ENCODE measurements around the gene TUNAR.

DNA sequence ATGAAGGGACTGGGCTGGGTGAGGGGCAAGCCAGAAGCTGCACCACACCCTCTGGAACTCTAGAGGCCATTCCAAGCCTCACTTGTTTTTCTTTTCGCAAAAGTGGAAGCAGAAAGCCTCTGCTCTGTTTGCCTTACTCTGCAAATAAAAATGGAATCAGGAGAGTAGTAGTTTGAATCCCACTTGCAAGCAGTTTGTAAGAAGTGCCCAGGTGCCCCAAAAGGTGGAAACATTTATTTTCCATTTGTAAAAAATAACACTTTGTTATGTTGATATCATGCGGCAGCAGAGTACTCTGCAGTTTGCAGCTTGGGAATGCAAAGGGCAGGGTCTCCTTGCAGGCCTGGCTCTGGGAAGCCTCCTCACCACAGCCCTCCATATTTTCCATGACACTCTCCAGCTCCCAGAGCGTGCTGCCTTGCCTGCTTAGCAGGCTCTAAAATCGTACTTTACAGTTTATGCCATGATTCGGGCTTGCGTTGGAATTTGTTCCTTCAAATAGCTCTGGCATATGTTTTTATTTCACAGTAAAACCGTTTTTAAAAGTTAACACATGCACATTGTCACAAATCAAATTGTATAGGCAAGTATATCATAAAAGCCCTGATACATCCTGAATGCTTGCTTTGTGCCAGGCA, 20.0 kb downstream of the TUNAR start:
- TF ChIP-seq, protein P1, sequence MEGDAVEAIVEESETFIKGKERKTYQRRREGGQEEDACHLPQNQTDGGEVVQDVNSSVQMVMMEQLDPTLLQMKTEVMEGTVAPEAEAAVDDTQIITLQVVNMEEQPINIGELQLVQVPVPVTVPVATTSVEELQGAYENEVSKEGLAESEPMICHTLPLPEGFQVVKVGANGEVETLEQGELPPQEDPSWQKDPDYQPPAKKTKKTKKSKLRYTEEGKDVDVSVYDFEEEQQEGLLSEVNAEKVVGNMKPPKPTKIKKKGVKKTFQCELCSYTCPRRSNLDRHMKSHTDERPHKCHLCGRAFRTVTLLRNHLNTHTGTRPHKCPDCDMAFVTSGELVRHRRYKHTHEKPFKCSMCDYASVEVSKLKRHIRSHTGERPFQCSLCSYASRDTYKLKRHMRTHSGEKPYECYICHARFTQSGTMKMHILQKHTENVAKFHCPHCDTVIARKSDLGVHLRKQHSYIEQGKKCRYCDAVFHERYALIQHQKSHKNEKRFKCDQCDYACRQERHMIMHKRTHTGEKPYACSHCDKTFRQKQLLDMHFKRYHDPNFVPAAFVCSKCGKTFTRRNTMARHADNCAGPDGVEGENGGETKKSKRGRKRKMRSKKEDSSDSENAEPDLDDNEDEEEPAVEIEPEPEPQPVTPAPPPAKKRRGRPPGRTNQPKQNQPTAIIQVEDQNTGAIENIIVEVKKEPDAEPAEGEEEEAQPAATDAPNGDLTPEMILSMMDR (IDR thresholded peaks at IDR 0.05; ENCODE audit: borderline replicate concordance, extremely low read depth, low read length, poor library complexity, severe bottlenecking) = no peak
- TF ChIP-seq EZH2 (IDR thresholded peaks at IDR 0.05; ENCODE audit: borderline replicate concordance, low read depth, low read length, severe bottlenecking) = no peak
